ENCODE measurements around the gene NEAT1.

Gene NEAT1

GRCh38 chr11:65422633-65423515 lies at the start of gene NEAT1:
Gene NEAT1 (plus strand): TSS chr11:65422798.
- peak; percentile 95 for DNase-seq (ENCODE audit: low read depth)

GRCh38 chr11:65373839-65374580 lies 48.6 kb upstream of the NEAT1 start:
- DNase-seq (ENCODE audit: low read depth): no peak

GRCh38 chr11:65375012-65375411 lies 47.6 kb upstream of the NEAT1 start:
- no peak for DNase-seq (ENCODE audit: low read depth)

DNA sequence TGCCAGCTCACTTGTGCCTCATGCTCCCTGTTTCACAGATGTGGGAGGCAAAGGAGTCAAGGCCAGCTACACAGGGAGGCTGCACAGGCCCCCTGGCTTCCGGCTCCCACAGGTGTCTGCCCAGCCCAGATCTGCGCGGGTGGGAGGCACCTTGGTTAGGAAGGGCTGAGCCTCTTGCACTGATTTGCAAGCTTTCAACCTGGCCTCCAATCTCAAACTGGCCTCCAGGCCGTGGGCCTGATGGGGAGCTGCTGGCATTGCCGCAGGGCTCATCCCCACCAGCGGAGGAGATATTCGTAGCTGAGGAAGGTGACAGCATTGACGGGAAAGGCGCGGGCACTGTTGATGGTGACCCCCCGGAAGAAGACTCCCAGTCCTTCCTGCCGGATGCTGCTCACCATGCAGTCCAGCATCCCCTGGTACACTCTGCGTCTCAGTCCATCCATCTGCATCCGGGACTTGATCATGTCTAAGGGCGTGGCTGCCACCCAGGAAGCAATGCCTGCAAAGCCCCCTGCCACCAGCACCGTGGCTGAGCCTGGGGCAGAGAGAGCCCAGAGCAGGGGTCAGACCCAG lies 46.4 kb upstream of the NEAT1 start:
- no peak for DNase-seq (ENCODE audit: low read depth)

GRCh38 chr11:65377036-65377435 lies 45.6 kb upstream of the NEAT1 start:
- DNase-seq (ENCODE audit: low read depth): no peak

DNA sequence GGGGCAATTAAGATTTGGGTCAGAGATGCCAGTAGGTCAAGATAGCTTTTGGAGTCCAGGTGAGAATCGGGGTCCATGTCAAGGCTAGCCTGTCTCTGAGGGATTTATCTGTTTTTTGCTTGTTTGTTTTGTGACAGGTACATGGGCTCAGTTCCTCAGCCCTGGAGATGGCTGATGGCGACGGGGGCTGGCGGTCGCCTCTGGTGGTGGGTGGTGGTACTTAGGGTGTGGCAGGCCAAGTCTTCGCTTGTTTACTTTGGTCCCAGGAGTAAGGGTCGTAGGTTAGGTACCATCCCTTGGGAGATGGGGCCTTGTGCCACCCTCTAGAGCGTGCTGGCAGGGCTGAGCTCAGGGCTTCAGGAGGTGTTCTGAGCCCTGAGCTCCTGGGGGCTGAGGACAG lies 44.8 kb upstream of the NEAT1 start:
- no peak for DNase-seq (ENCODE audit: low read depth)

- no peak for DNase-seq (ENCODE audit: low read depth)
Observed at GRCh38 chr11:65378208-65378927, 44.2 kb upstream of the NEAT1 start.

GRCh38 chr11:65378928-65379638 lies 43.5 kb upstream of the NEAT1 start:
- no peak for DNase-seq (ENCODE audit: low read depth)

DNA sequence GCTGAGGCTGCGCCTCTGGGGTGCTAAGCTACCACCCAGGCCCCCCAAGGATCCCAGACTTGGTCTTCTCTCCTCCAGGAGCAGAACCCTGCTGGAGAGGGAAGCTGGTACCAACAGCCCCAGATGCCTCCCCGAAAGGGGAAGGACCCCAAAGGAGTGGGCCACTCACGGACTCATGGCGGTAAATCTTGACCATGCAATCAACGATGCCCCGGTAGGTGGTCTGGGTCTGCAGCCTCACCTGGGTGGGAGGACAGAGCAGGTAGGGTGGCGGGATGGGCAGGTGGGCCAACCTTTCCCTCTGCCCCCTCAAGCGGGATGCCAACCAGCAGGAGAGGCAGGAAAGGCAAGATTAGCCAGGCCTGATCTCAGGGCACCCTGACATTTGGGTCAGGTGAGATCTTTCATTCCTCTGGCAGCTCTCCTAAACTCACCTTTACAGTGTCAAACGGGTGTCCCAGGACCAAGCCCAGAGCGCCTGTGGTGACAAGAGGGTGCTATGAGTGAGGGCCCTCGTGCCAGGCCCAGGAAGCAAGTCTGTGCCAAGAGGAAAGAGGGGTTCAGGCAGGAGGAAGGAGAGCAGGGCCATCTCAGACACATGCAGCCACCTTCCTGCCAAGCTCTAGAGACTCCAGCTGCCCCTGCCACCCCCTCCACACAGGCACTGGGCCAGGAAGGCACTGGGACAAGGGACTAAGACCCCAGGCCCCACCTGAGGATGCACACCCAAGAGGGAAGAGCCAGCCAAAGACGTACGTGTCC lies 42.7 kb upstream of the NEAT1 start:
- DNase-seq (ENCODE audit: low read depth): no peak

GRCh38 chr11:65380460-65381119 lies 42.0 kb upstream of the NEAT1 start:
- no peak for DNase-seq (ENCODE audit: low read depth)

GRCh38 chr11:65381716-65382032 lies 40.9 kb upstream of the NEAT1 start:
- no peak for DNase-seq (ENCODE audit: low read depth)

- peak; percentile 83 for DNase-seq (ENCODE audit: low read depth)
Observed at GRCh38 chr11:65382033-65382803, 40.4 kb upstream of the NEAT1 start, which contains the start of gene SLC25A45. Gene SLC25A45 (minus strand): TSS chr11:65382646. CDS start chr11:65381951, 695 bp downstream.

- no peak for DNase-seq (ENCODE audit: low read depth)
Observed at GRCh38 chr11:65382804-65383368, 39.7 kb upstream of the NEAT1 start.

- DNase-seq (ENCODE audit: low read depth): no peak
Observed at GRCh38 chr11:65383778-65384177, 38.8 kb upstream of the NEAT1 start.

DNA sequence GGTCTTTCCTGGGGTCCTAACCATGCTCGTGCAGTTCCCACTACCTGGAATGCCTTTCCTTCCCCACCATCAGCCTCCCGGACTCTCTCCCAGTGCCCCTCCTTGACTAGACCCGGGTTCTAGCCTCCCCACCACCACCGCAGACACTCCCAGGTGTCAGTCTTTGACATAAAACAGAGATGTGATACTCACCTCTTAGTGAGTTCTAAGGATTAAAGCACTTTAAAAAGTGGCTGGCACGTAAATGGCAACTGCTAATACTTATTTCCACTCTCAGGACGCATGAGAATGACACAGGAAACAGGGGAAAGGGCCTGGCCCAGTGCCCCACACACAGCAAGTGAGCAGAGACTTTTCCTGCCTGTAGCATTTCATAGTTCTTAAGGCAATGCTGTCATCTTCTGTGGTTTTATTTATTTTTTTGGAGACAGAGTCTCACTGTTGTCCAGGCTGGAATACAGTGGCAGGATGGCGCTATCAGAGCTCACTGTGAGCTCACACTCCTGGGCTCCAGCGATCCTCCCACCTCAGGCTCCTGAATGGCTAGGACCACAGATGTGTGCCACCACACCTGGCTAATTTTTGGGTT lies 38.2 kb upstream of the NEAT1 start:
- no peak for DNase-seq (ENCODE audit: low read depth)

- DNase-seq (ENCODE audit: low read depth): peak; percentile 82
Observed at GRCh38 chr11:65386307-65387140, 36.1 kb upstream of the NEAT1 start, which contains the start of gene FRMD8. Gene FRMD8 (plus strand): TSS chr11:65386637. CDS start chr11:65387037, 400 bp downstream.

GRCh38 chr11:65388731-65389130 lies 33.9 kb upstream of the NEAT1 start:
- DNase-seq (ENCODE audit: low read depth): no peak
